Measurements from ENCODE around the gene DIPK1C. TPM values are rescaled to one million over a fixed set of nuclear protein-coding genes. Genes with fewer than 3 reads are reported as not detected.

Gene DIPK1C
- total and polyA plus RNA-seq, 2 of the 4 experiments (the other 2 are of a cell fraction), result not detected

DNA sequence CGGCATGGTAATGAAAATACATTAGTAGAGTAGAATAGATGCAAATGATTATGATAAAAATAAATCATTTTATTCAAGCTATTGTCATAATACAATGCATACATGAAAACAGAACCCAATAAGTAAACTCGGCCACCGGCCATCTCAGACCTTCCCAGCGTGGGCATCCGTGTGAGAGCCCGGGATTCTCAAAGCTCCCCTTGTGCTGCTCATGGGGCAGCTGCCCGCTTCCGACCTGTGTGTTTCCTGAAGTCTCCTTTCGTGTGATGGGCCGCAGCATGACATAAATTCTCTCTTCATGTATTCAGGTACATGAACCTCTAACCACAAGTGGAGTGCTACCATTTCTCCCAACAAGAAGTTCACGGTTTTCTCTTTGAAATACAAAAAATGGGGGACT lies 25.6 kb upstream of the DIPK1C start:
- Histone ChIP-seq H2BK20ac (ENCODE audit: low read depth, low read length) (no peak overlapping the region), H2BK120ac (ENCODE audit: low read depth, low read length) (no peak overlapping the region), H3K14ac (replicated peaks; ENCODE audit: low read depth, low read length) (no peak overlapping the region), H3K9me1 (ENCODE audit: insufficient read depth, low read length) (no peaks in the 10 kb centered on the region), H2AK9ac (replicated peaks; ENCODE audit: low read depth, low read length, poor library complexity) (no peak overlapping the region), H4K8ac (ENCODE audit: low read depth in 2 of 2, low read length in 2 of 2) (no peak overlapping the region), H4K5ac (ENCODE audit: low read depth, low read length) (no peak overlapping the region), H3K4me1 (ENCODE audit: control insufficient read depth, insufficient read depth, low read length) (no peaks in the 10 kb centered on the region), H3K23ac (ENCODE audit: low read depth, low read length) (no peak overlapping the region), H3K4me3 (ENCODE audit: insufficient read depth, low read depth, low read length) (no peak overlapping the region), H4K91ac (ENCODE audit: insufficient read depth, low read depth, low read length) (no peak overlapping the region), H3K79me1 (ENCODE audit: low read depth in 1 of 2, low read length in 2 of 2) (no peaks in the 10 kb centered on the region), H3K9me3 (ENCODE audit: control insufficient read depth, insufficient read depth, low read length) (no peaks in the 10 kb centered on the region), H3K36me3 (ENCODE audit: control insufficient read depth, insufficient read depth, low read length) (no peaks in the 10 kb centered on the region), H3K56ac (ENCODE audit: extremely low read depth, insufficient read depth, low read length) (no peak overlapping the region), H3K18ac (ENCODE audit: low read depth, low read length) (no peak overlapping the region), H2BK15ac (ENCODE audit: low read depth, low read length) (no peak overlapping the region), H2AK5ac (ENCODE audit: low read depth, low read length) (no peak overlapping the region), H3K27ac (ENCODE audit: insufficient read depth, low read length) (no peak overlapping the region), H3K27me3 (ENCODE audit: control insufficient read depth, insufficient read depth, low read length) (peaks cover 25% of the 10 kb centered on the region), H3K4me2 (ENCODE audit: low read depth, low read length) (no peak overlapping the region), H4K20me1 (ENCODE audit: insufficient read depth, low read length) (no peaks in the 10 kb centered on the region), H3K4ac (ENCODE audit: low read depth, low read length) (no peak overlapping the region), H2BK5ac (ENCODE audit: low read depth, low read length, poor library complexity, severe bottlenecking) (no peak overlapping the region), H3K9ac (ENCODE audit: low read depth, low read length) (no peak overlapping the region), H2AFZ (replicated peaks; ENCODE audit: low read length, poor library complexity) (no peak overlapping the region)
- ATAC-seq (ENCODE audit: low read depth) (no peak), DNase-seq (no peak)
- POLR2A ChIA-PET (ENCODE audit: unreplicated experiment), result no interaction called here
- 60% methylated on average over 1 of the region's 11 CpGs; no CpG with 5 or more reads in 1 of the 2 experiments for WGBS, 2 experiments (ENCODE audit: extremely low coverage in 2 of 2, insufficient read length in 1 of 2)
- intact Hi-C loops (cut with micrococcal nuclease), result no loop called here
- in situ Hi-C loops (cut with MboI; ENCODE audit: low sequenced_read_pairs), result no loop called here
- no TSS peak for BruUV-seq (replicated peaks)
- dilution Hi-C loops (cut with HindIII; ENCODE audit: low sequenced_read_pairs, unreplicated experiment), result no loop called here
- TF ChIP-seq BHLHE40 (IDR thresholded peaks at IDR 0.05; ENCODE audit: low read depth, low read length), result no peak
- TF ChIP-seq MXI1 (IDR thresholded peaks at IDR 0.05; ENCODE audit: borderline replicate concordance, low read depth, low read length), result no peak
- TF ChIP-seq, protein P1, sequence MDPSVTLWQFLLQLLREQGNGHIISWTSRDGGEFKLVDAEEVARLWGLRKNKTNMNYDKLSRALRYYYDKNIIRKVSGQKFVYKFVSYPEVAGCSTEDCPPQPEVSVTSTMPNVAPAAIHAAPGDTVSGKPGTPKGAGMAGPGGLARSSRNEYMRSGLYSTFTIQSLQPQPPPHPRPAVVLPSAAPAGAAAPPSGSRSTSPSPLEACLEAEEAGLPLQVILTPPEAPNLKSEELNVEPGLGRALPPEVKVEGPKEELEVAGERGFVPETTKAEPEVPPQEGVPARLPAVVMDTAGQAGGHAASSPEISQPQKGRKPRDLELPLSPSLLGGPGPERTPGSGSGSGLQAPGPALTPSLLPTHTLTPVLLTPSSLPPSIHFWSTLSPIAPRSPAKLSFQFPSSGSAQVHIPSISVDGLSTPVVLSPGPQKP (IDR thresholded peaks at IDR 0.05; ENCODE audit: borderline replicate concordance, low read depth, low read length), result no peak
- TF ChIP-seq MAZ (IDR thresholded peaks at IDR 0.05; ENCODE audit: borderline replicate concordance, low read depth, low read length), result no peak
- TF ChIP-seq RCOR1 (IDR thresholded peaks at IDR 0.05; ENCODE audit: insufficient replicate concordance, low read length), result no peak
- no peak for TF ChIP-seq CHD1 (IDR thresholded peaks at IDR 0.05; ENCODE audit: low read depth, low read length)
- TF ChIP-seq MAFK (IDR thresholded peaks at IDR 0.05; ENCODE audit: low read depth, low read length), result no peak
- TF ChIP-seq NFE2L2 (IDR thresholded peaks at IDR 0.05; ENCODE audit: low read depth, low read length), result no peak
- TF ChIP-seq RFX5 (IDR thresholded peaks at IDR 0.05; ENCODE audit: low read depth, low read length), result no peak
- TF ChIP-seq, protein P2, sequence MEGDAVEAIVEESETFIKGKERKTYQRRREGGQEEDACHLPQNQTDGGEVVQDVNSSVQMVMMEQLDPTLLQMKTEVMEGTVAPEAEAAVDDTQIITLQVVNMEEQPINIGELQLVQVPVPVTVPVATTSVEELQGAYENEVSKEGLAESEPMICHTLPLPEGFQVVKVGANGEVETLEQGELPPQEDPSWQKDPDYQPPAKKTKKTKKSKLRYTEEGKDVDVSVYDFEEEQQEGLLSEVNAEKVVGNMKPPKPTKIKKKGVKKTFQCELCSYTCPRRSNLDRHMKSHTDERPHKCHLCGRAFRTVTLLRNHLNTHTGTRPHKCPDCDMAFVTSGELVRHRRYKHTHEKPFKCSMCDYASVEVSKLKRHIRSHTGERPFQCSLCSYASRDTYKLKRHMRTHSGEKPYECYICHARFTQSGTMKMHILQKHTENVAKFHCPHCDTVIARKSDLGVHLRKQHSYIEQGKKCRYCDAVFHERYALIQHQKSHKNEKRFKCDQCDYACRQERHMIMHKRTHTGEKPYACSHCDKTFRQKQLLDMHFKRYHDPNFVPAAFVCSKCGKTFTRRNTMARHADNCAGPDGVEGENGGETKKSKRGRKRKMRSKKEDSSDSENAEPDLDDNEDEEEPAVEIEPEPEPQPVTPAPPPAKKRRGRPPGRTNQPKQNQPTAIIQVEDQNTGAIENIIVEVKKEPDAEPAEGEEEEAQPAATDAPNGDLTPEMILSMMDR (conservative IDR thresholded peaks at IDR 0.05; ENCODE audit: low read depth, low read length), result no peak
- no peak for TF ChIP-seq POLR2A (IDR thresholded peaks at IDR 0.05; ENCODE audit: low read depth, low read length)
- CTCF ChIA-PET, result interaction anchor here (0.6 to 1.2 kb wide), 2 partner anchors 11 to 86 kb away, joined by 3 to 4 read pairs; no protein-coding TSS in a partner anchor

Measured in IMR-90 (cell line).